ENCODE data around the gene FBXO46. TPM values are rescaled to one million over a fixed set of nuclear protein-coding genes. Genes with fewer than 3 reads are reported as not detected.
"Not testable (repeated sequence)": the region's sequence is repeated elsewhere in the genome, so short reads cannot be mapped to it uniquely, and the experiment has no call there.

The FBXO46 gene
- total RNA-seq, 4 donors from 2014 or later = 13.7 to 22.3 (median 17.4) TPM

DNA sequence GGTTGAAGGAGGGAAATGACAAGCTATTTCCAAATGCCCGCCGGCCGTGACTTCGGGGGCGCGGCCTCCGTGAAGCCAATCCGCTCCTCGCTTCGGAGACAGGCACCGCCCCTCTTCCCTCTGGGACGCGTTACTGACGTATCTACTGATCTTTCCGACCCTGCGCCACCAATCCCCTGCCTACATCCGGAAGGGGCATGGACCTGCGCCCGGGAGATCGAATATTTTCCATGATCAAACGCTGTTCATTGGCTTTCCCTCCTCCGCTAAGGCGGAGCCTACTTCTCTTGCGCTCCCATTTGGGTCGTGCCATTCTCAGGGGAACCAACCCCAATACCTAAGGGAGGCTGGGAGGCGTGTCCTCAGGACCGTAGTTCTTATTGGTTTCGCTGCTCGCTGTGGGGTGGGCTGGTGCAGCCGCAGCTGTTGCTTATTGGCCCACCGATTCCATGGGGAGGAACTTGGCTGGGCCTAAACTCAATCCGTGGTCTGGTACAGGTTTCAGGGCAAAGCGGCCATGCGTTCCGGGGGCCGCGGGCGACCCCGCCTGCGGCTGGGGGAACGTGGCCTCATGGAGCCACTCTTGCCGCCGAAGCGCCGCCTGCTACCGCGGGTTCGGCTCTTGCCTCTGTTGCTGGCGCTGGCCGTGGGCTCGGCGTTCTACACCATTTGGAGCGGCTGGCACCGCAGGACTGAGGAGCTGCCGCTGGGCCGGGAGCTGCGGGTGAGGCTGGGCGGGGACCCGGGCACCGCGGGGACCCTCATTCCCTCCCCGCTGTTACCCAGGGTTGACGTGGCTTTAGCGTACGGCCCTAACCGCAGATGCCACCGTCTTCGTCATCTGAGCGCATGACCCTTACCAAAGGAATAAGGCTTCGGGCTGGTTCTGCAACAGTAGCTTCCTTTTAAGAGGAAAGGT, 38.2 kb downstream of the FBXO46 start, which contains the start of gene QPCTL:
Gene QPCTL (plus strand): TSS at position 480 of the 919 bp plus-strand sequence. CDS start 38 bp downstream, at position 518.
- Histone ChIP-seq H3K27me3 (no peaks in the 10 kb centered on the region), H3K36me3 (peaks cover 11% of the 10 kb centered on the region in 2 donors), H3K4me3 (replicated peaks in 1 of 3) (peak within 1 kb of the TSS; percentile 73 to 80 (median 76)), H3K4me1 (peaks cover 6 to 11% of the 10 kb centered on the region in 2 donors), H3K9me3 (no peaks in the 10 kb centered on the region), H3K27ac (peak within 1 kb of the TSS; percentile 77 to 87 (median 83))
- TF ChIP-seq, protein P1, sequence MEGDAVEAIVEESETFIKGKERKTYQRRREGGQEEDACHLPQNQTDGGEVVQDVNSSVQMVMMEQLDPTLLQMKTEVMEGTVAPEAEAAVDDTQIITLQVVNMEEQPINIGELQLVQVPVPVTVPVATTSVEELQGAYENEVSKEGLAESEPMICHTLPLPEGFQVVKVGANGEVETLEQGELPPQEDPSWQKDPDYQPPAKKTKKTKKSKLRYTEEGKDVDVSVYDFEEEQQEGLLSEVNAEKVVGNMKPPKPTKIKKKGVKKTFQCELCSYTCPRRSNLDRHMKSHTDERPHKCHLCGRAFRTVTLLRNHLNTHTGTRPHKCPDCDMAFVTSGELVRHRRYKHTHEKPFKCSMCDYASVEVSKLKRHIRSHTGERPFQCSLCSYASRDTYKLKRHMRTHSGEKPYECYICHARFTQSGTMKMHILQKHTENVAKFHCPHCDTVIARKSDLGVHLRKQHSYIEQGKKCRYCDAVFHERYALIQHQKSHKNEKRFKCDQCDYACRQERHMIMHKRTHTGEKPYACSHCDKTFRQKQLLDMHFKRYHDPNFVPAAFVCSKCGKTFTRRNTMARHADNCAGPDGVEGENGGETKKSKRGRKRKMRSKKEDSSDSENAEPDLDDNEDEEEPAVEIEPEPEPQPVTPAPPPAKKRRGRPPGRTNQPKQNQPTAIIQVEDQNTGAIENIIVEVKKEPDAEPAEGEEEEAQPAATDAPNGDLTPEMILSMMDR (IDR thresholded peaks at IDR 0.05) = no peak
- peak; percentile 35 to 90 for TF ChIP-seq POLR2A (IDR thresholded peaks at IDR 0.05)
- peak; percentile 99 for DNase-seq
- intact Hi-C loops (cut with DNase I) = no loop called here
- 0 to 1% methylated on average over 26 to 40 of the region's 70 CpGs for WGBS, 2 donors

DNA sequence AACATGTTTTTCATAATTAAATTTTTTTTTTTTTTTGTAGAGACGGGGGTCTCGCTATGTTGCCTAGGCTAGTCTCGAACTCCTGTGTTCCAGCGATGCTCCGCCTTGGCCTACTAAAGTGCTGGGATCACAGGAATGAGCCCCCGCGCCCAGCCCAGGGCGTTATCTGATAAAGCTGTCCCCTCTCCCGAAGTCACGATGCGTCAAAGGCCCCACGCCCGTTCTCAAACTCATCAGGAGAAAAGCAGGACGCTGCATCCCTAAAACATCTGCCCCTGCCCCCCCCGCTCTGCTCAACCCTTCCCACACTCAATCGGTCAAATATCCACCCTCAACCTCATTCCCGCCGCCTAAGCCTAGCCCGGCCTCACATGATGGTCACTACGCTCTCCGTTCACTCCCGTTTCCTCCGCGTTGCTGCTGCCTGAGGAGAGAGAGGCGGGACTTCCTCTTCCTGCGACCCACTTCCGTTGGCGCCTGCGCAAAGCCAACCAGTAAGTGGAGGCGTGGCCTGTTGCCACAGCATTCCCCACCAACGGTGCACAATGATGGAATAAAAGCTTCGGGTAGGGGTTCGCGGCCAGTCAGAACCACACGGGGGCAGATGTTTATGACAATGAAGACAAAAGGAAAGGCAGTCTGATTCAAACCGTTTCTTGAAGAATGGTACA, 39.0 kb downstream of the FBXO46 start, which contains the start of gene SNRPD2:
Gene SNRPD2 (minus strand): TSS at position 438 of the 671 bp plus-strand sequence. CDS start 65 bp downstream, at position 373.
- Histone ChIP-seq H3K27ac (peak within 1 kb of the TSS; percentile 77 to 87 (median 83)), H3K4me1 (peaks cover 6 to 11% of the 10 kb centered on the region in 2 donors), H3K9me3 (no peaks in the 10 kb centered on the region), H3K27me3 (no peaks in the 10 kb centered on the region), H3K36me3 (peaks cover 16 to 17% of the 10 kb centered on the region in 2 donors), H3K4me3 (replicated peaks in 1 of 3) (peak within 1 kb of the TSS; percentile 73 to 80 (median 76))
- intact Hi-C loops (cut with DNase I) = no loop called here
- 0 to 1% methylated on average over 36 of the region's 36 CpGs for whole genome bisulfite sequencing, 2 donors
- peak; percentile 49 to 91 for TF ChIP-seq POLR2A (IDR thresholded peaks at IDR 0.05)
- TF ChIP-seq, protein P1 (IDR thresholded peaks at IDR 0.05) = peak in 1 of 6 experiments; percentile 13
- peak; percentile 91 to 94 for DNase-seq

DNA sequence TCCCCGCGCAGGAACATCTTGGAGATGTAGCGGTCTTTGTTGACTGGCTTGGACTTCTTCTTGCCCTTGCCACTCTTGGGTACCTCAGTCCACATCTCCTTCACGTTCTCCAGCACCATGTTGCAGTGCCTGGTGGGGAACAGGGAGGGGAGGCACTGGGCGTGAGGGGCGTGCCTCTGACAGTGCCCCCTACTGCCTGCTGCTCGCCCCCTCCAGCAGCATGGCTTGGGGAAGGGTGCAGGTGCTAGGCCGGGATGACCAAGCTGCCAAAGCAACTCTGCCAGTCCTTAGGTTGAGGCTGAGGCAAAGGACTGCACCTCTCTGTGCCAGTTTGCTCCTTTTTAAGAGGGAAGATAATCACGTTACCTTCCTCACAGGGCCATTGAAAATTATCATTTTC, 43.1 kb downstream of the FBXO46 start:
- H3K36me3 ChIP-seq = peaks cover 16 to 27% of the 10 kb centered on the region in 2 donors
- TF ChIP-seq POLR2A (IDR thresholded peaks at IDR 0.05) = no peak
- TF ChIP-seq, protein P1 (IDR thresholded peaks at IDR 0.05) = no peak
- no peaks in the 10 kb centered on the region for H3K27me3 ChIP-seq
- peaks cover 6 to 7% of the 10 kb centered on the region in 2 donors for H3K4me1 ChIP-seq
- H3K9me3 ChIP-seq = no peaks in the 10 kb centered on the region
- H3K27ac ChIP-seq = no peak overlapping the region
- 91 to 100% methylated on average over 4 to 9 of the region's 9 CpGs for WGBS, 2 donors
- no peak for DNase-seq
- intact Hi-C loops (cut with DNase I) = loop anchor here (10.0 kb wide), 1 partner anchor 163 kb away; no protein-coding TSS in a partner anchor
- H3K4me3 ChIP-seq (replicated peaks in 1 of 3) = no peak overlapping the region

DNA sequence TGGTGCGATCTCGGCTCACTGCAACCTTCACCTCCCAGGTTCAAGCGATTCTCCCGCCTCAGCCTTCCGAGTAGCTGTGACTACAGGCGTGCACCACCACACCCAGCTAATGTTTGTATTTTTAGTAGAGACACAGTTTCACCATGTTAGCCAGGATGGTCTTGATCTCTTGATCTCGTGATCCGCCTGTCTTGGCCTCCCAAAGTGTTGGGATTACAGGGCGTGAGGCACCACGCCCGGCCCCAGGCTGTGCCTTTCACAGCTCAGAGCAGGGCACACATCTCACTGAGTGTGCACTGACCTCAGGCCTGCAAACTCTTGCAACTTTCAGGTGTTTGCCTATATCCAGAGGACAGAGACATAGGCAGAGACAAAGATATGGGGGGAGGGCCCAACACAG, 45.7 kb downstream of the FBXO46 start:
- WGBS, 2 donors = 88 to 96% methylated on average over 11 of the region's 11 CpGs
- H3K27me3 ChIP-seq; H3K9me3 ChIP-seq; H3K4me3 ChIP-seq (replicated peaks in 1 of 3); H3K27ac ChIP-seq; DNase-seq; H3K4me1 ChIP-seq: not testable (repeated sequence)
- intact Hi-C loops (cut with DNase I) = loop anchor here (10.0 kb wide), 1 partner anchor 160 kb away; no protein-coding TSS in a partner anchor
- peaks cover 16 to 27% of the 10 kb centered on the region in 2 donors for H3K36me3 ChIP-seq

DNA sequence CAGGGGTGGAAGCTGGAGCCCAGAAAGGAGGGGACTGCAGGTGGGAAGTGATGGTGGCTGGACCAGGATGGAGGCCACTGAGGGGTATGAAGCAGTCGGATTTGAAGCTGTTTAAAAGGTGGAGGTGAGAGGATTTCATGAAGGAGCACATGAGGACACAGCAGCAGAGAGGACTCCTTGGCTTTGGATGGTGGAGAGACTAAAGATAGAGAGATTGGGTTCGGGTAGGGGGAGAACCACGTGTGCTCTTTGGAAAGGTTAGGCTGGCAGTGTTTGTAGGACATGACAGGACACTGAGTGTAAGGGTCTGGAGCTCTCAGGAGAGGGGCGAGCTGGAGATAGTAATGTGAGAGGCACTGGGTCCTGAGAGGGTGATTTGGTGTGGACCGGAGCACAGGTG, 47.8 kb downstream of the FBXO46 start:
- no peaks in the 10 kb centered on the region for H3K9me3 ChIP-seq
- 74 to 77% methylated on average over 5 of the region's 5 CpGs for WGBS, 2 donors
- TF ChIP-seq POLR2A (IDR thresholded peaks at IDR 0.05) = no peak
- TF ChIP-seq, protein P1 (IDR thresholded peaks at IDR 0.05) = no peak
- H3K27me3 ChIP-seq = no peaks in the 10 kb centered on the region
- peaks cover 0 to 11% of the 10 kb centered on the region in 2 donors for H3K4me1 ChIP-seq
- no peak overlapping the region for H3K27ac ChIP-seq
- no peak overlapping the region for H3K4me3 ChIP-seq (replicated peaks in 1 of 3)
- intact Hi-C loops (cut with DNase I) = loop anchor here (10.0 kb wide), 1 partner anchor 158 kb away; no protein-coding TSS in a partner anchor
- H3K36me3 ChIP-seq = peaks cover 10 to 24% of the 10 kb centered on the region in 2 donors
- no peak for DNase-seq

Measured in thyroid gland (tissue), 4 donors.